ENCODE measurements around the gene PGAM5. TPM values are rescaled to one million over a fixed set of nuclear protein-coding genes. Genes with fewer than 3 reads are reported as not detected.
A peak's percentile ranks its signal among the peaks of the same experiment; 100 is the strongest.

Gene PGAM5
- total RNA-seq, 3 donors from 2014 or later (not counting 1 experiment from before 2014, with no cell fraction given), result 19.7 to 30.2 (median 21.9) TPM

DNA sequence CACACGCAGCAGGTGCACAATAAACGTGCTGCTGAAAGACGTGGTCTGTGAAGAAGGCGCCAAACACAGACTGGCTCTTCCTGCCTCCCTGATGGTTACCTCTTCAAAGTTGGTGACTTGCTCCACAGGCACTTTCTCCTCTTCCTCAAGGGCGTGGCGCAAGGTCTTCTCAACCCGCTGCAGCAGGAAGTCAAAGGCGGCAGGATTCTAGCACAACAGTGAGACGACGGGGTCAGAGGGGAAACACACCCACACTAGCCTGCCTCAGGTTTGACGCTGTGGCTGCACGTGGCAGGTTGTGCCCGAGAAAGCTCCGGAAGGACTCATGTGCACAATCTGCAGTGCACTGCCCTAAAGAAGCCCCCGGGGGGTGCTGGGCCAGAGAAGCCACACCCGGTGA is 38.5 kb upstream of the PGAM5 start:
- Mint-ChIP-seq H3K9me3 (no peaks in the 10 kb centered on the region), H3K4me1 (peaks cover 6 to 11% of the 10 kb centered on the region in 2 donors), H3K27me3 (ENCODE audit: low read depth in 2 of 2) (no peaks in the 10 kb centered on the region), H3K4me3 (no peak overlapping the region), H3K36me3 (peaks cover 5% of the 10 kb centered on the region), H3K27ac (peak overlapping the region in 1 of 2 donors; percentile 63)
- 64% methylated on average over 16 of the region's 16 CpGs for WGBS (ENCODE audit: insufficient coverage)
- Histone ChIP-seq H3K27me3 (ENCODE audit: control insufficient read depth, insufficient read depth, low read length) (no peaks in the 10 kb centered on the region), H3K27ac (ENCODE audit: low read length) (no peak overlapping the region), H3K4me3 (ENCODE audit: low read length) (no peak overlapping the region), H3K9me3 (ENCODE audit: control insufficient read depth, insufficient read depth, low read length) (no peaks in the 10 kb centered on the region), H3K36me3 (ENCODE audit: control insufficient read depth, insufficient read depth, low read length) (peaks cover 57% of the 10 kb centered on the region), H3K4me1 (ENCODE audit: control insufficient read depth, insufficient read depth, low read length) (no peaks in the 10 kb centered on the region)
- intact Hi-C loops (cut with micrococcal nuclease), result no loop called here
- peak in 1 of 3 donors; percentile 36 for ATAC-seq
- no peak for TF ChIP-seq CTCF (IDR thresholded peaks at IDR 0.05)
- DNase-seq, result no peak

DNA sequence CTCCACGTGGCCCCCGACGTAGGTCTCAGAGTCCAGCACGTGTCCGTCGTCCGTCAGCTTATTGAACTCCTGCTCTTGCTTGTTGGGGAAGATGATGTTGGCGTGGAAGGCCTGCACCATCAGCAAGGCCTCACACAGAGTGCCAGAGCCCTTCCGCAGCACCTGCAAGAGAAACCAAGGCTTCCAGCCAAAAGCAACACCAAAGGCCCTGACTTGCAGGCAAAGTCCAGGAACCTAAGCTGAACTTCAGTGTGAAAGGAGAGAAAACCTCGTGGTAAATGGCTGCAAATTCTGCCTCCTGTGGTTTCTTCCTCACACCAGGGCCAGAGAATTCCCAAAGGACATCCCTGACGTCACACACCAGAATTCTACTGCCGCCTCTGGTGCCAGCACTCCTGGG is 38.0 kb upstream of the PGAM5 start:
- no peak overlapping the region for H3K27ac Mint-ChIP-seq
- Histone ChIP-seq H3K27ac (ENCODE audit: low read length) (no peak overlapping the region), H3K4me1 (ENCODE audit: control insufficient read depth, insufficient read depth, low read length) (no peaks in the 10 kb centered on the region), H3K27me3 (ENCODE audit: control insufficient read depth, insufficient read depth, low read length) (no peaks in the 10 kb centered on the region), H3K9me3 (ENCODE audit: control insufficient read depth, insufficient read depth, low read length) (no peaks in the 10 kb centered on the region), H3K4me3 (ENCODE audit: low read length) (no peak overlapping the region), H3K36me3 (ENCODE audit: control insufficient read depth, insufficient read depth, low read length) (peaks cover 57% of the 10 kb centered on the region)
- 96% methylated on average over 12 of the region's 12 CpGs for WGBS (ENCODE audit: insufficient coverage)
- no peak for ATAC-seq
- no peaks in the 10 kb centered on the region for H3K36me3 Mint-ChIP-seq
- no peak for TF ChIP-seq CTCF (IDR thresholded peaks at IDR 0.05)
- DNase-seq, result no peak
- no peak overlapping the region for H3K4me3 Mint-ChIP-seq
- H3K9me3 Mint-ChIP-seq, result no peaks in the 10 kb centered on the region
- H3K4me1 Mint-ChIP-seq, result peaks cover 6 to 11% of the 10 kb centered on the region in 2 donors
- intact Hi-C loops (cut with micrococcal nuclease), result no loop called here
- no peaks in the 10 kb centered on the region for H3K27me3 Mint-ChIP-seq (ENCODE audit: low read depth in 2 of 2)

DNA sequence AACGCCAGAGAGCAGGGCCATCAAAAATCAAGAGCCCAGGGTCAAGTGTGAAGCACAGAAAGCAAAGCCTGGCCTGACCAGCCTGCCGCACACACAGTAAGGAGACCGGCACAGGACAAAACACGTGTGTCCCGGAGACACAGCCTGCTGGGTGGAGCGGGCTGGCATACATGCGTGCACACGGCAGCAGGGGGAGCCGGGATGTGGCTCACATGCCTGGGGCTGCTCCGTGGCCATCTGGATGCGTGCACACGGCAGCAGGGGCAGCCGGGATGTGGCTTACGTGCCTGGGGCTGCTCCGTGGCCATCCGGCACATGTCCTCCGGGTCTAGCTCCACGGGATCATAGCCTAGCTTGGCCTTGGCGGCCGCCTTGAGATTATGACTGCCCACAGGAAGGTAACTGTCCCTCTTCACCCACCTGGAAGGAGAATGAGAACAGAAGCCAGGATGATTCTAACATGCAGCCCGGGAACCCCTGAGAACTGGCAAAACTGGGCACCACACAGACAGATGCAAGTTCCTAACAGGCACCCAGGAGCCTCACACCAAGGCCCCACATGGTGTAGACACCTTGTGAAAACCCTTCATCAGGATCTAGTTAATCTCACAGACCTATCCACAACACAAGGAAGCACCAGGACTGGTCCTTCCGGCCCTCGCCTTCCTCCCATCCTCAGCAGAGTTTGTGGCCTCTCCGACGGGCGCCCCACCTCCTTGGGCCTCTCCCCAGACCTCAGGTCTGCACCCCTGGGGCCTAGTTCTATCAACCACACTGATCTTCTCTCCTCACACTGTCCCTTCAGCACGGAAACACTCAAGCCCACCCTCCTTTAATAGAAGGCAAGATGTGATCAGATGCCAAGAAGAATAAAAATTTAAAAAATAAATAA is 37.1 kb upstream of the PGAM5 start:
- no peak overlapping the region for H3K27ac Mint-ChIP-seq
- peaks cover 52% of the 10 kb centered on the region for H3K36me3 ChIP-seq (ENCODE audit: control insufficient read depth, insufficient read depth, low read length)
- H3K27me3 ChIP-seq (ENCODE audit: control insufficient read depth, insufficient read depth, low read length), result no peaks in the 10 kb centered on the region
- WGBS (ENCODE audit: insufficient coverage), result 94% methylated on average over 26 of the region's 27 CpGs
- no peak for TF ChIP-seq CTCF (IDR thresholded peaks at IDR 0.05)
- peaks cover 6 to 11% of the 10 kb centered on the region in 2 donors for H3K4me1 Mint-ChIP-seq
- ATAC-seq (no peak), DNase-seq (no peak)
- no peaks in the 10 kb centered on the region for H3K4me1 ChIP-seq (ENCODE audit: control insufficient read depth, insufficient read depth, low read length)
- no peaks in the 10 kb centered on the region for H3K9me3 Mint-ChIP-seq
- no peaks in the 10 kb centered on the region for H3K9me3 ChIP-seq (ENCODE audit: control insufficient read depth, insufficient read depth, low read length)
- no peak overlapping the region for H3K4me3 ChIP-seq (ENCODE audit: low read length)
- H3K36me3 Mint-ChIP-seq, result no peaks in the 10 kb centered on the region
- intact Hi-C loops (cut with micrococcal nuclease), result no loop called here
- H3K27me3 Mint-ChIP-seq (ENCODE audit: low read depth in 2 of 2), result no peaks in the 10 kb centered on the region
- H3K27ac ChIP-seq (ENCODE audit: low read length), result no peak overlapping the region
- no peak overlapping the region for H3K4me3 Mint-ChIP-seq
